ENCODE measurements around the gene SBK1. TPM values are rescaled to one million over a fixed set of nuclear protein-coding genes. Genes with fewer than 3 reads are reported as not detected.

Gene SBK1
- total RNA-seq, 1 donor from 2014 or later = 13.9 TPM

DNA sequence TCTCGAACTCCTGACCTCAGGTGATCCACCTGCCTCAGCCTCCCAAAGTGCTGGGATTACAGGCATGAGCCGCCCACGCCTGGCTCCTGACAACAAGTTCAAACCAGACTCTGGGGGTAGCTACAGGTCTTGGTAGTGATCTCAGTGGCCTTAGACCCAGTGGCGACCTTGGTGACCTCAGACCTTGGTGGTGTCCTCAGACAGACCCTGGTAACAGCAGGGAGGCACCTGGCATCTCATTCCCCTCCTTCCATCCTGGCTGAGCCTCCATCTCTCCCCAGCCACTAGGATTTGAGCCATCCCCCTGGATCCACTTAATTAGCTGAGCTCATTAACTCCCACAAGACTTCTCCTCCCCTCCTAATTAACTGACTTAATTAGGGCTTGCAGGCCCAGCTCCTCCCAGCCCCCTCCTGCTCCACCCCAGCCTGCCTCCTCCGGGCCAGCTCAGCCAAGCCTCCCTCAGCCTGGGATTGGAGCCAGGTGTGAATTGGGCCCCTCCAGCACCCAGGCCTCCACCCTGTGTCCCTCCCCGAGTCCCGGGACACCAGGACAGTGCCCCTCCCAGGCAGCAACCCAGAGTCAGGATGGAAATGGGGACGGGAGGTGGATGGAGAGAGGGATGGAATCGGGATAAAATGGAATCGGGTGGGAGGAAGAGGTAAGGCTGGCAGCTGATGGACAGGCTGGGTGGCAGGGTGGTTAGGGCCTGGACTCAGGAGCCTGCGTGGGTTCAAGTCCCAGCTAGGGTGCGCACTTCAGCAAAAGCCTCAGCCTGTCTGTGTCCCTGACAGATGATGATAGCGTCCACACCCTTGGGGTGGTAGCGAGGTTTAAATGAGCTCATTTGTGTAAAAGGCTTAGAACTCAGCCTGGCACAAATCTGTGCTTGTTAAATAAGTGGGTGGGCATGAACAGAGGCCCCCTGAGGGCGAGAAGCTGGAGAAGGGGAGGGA lies 11.2 kb upstream of the SBK1 start:
- DNase-seq (ENCODE audit: low spot score in 2 of 2) (no peak), FAIRE-seq (no peak)

DNA sequence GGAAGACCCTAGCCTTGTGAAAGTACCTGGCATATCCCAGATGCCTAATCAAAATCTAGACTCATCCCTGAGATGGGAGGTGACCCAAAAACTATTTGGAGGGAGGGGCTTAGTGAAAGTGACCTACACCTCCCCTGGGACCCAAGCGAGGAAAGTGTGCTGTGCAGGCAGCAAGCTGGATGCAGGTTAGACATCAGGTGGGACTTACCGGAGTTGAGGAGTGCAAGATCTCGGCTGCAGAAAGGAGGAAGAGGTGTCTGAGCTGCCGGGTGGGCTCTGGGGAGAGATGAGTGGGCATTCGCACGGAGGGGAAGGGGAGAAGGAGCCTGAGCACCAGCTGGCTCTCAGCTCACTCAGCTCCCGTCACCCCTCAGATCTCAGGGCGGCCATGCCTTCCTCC lies 10.3 kb upstream of the SBK1 start:
- DNase-seq (ENCODE audit: low spot score in 2 of 2) (no peak), FAIRE-seq (no peak)

DNA sequence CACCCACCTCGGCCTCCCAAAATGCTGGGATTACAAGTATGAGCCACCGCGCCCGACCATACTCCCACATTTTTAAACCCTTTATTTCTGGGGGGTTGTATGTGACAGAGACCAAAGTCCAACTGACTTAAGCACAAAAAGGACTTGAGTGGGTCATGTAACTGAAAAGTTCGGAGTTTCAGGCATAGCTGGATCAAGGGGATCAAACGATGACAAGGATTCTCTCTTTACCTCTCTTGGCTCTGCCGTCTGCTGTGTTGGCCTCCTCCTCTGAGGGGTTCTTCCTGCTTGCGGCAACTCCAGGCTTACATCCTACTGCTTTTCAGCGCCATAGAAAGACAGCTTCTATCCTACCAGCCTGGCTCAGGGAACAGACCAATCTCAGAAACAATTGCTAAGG lies 9.2 kb upstream of the SBK1 start:
- no peak for DNase-seq (ENCODE audit: low spot score in 2 of 2)
- FAIRE-seq = no peak

DNA sequence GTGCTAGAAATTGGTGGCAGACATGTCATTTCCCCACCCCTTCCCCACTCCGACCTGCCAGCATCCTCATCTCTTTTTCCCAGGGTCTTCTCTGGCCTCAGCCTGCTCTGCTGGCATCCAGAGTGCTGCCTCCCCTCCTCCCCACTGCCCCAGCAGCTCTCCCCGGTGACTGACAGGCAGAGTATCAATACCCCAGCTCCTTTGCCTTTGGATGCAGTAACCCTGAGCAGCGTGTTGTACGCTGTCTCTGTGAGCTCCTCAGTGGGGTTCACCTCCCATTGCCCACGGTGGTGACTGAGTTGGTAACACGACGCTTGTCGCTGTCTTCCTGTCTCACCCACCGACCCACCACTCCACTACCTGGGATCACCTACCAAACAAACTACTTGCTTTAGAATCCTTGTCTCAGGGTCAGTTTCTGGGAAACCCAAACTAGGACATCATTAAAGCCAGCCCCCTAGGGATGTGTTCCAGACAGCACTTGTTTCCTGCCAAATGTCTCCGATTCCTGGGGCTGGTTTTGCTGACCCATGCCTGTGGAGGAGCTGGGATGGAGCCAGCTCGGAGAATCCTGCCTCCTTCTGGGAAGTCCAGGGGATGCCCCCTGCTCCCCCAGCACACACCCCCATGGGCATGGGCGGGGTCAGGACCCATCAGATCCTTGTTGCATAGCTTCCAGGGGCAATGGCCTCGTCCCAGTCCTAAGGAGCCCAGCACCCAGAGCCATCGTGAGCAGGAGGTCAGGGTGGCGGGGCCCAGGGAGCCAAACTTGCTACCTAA lies 8.3 kb upstream of the SBK1 start:
- DNase-seq (ENCODE audit: low spot score in 2 of 2) (no peak), FAIRE-seq (no peak)

DNA sequence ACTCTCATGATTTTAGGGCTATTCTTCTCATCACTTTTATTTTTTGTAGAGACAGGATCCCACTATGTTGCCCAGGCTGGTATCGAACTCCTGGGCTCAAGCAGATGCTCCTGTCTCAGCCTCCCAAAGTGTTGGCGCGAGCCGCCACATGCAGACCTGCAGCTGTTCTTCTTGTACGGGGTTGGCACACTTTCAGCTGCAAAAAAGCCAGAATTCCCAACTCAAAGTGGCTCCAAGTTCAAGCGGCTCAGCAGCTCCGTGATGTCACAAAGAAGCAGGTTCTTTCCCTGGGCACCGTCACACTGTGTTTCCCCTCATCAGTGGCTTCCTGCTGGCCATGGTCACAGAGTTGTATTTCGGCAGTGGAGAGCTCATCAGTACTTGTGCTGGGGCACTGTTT lies 6.7 kb upstream of the SBK1 start:
- no peak for FAIRE-seq
- no peak for DNase-seq (ENCODE audit: low spot score in 2 of 2)

DNA sequence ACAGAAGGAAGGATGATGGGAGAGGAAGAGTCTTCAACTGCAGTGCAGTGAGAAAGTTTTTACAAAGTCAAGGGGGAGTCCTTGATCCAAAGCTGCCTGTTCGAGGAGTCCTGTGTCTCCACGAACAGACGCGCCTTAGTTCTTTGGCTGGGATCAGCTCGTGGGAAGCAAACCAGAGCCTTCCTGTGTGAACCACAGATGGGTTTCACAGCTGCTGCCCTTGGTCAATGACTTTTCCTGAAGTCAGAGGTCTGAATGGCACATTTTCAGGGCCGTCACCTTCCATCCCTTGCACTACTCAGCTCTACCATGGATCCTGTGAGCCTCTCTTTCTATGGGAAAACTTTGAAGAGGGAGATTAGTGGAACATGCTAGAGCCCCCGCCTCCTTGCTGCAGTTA lies 4.2 kb upstream of the SBK1 start:
- no peak for DNase-seq (ENCODE audit: low spot score in 2 of 2)
- no peak for FAIRE-seq

DNA sequence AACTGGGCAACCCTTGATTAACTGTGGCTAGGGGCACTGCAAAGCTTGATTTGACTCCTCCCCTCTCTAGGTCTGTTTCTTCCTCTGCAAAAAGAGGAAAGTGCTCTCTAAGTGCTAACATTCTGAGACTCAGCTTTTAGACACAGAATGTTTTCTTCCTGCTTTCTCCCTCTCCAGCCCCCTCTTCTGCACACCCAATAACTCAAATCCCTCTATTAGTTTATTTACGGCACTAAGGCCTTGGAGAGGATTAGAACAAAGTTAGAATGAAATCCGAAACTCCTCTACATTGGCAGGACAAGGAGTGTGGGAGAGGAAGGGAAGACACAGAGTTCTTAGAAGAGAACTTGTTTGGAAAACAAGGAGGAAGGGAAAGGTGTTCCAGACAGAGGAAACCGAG lies 3.3 kb upstream of the SBK1 start:
- no peak for FAIRE-seq

DNA sequence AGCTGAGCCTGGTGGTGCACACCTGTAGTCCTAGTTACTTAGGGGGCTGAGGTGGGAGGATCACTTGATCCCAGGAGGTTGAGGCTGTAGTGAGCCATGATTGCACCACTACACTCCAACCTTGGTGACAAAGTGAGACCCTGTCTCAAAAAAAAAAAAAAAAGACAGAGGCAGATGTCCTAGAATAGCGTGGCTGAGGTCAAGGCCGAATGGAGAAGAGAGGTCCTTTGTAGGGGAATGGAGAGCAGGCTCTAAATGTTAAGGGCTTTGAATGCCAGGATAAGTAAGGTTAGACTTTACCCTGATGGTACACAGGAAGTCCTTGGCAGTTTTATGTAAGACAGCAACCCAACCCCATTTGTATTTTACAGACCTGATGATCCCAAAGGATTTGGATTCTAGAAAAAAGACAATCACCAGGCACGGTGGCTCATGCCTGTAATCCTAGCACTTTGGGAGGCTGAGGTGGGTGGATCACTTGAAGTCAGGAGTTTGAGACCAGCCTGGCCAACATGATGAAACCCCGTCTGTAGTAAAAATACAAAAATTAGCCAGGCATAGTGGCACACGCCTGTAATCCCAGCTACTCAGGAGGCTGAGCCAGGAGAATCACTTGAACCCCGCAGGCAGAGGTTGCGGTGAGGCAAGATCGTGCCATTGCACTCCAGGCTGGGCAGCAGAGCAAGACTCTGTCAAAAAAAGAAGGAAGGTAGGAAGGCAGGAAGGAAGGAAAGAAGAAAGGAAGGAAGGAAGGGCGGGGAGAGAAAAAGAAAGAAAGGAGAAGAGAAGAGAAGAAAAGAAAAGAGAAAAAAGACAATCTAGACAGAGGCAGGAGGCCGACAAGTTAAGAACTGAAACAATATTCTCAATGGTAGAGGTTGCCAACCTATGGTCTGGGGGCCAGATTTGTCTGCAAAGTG lies 2.1 kb upstream of the SBK1 start:
- DNase-seq (ENCODE audit: low spot score in 2 of 2) (no peak), FAIRE-seq (no peak)

More for the DNA sequence above, 3.3 kb upstream of the SBK1 start:
- DNase-seq (ENCODE audit: low spot score in 2 of 2) = no peak

DNA sequence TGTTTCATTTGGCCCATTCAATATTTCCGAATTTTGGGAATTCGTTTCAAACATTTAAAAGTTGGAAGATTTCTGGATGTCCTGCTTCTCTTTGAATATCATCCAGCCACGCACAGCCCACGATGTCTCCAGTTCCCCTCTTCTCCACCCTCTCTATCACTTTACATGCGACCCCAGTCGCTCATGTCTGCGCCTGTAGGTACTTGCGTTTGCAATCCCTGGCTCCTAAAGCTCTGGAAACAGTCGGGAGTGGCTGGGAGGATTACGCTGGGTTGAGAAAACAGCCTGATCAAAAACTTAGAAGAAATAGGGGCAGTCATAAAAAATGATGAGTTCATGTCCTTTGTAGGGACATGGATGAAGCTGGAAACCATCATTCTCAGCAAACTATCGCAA lies 1.5 kb upstream of the SBK1 start:
- FAIRE-seq (no peak), DNase-seq (ENCODE audit: low spot score in 2 of 2) (no peak)

DNA sequence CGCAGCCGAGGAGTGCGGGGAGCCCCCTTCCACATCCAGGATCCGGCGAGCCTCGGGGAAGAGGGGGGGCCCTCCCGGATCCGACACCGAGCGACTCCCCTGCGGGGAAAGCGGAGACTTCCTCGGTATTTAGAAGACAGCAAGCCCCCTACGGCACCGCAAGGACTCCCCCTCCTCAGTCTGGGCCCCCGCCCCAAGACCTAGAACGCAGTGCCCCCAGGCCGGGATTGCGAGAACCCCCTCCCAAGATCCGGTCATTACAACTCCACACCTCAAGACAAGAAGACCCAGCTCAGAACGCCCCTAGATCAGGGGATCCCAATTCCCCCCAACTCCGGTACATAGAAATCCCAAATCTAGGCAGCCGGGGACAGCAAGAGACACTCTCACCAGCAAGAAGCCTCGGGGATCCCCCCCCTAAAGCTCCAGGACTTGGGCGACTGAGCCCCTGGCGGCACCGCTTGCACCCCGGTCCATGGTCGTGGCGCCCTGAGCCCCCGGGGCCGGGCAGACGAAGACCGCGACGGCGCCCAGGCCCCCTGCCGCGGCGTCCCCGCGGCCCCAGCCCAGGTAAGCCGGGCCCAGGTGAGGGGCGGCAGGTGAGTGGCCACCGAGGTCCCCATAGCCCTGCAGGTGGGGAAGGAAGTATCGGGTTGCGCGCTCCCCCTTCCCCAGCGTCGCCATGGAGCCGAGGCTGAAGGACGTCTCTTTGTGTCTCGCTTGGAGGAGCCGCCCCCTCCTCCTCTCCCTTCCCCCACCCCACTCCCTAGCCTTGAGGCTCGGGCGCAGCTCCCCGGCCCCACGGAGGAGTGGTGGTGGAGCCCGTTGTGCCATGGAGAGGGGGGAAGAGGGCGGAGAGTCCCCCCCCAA lies 641 bp downstream of the SBK1 start:
- FAIRE-seq (no peak), DNase-seq (ENCODE audit: low spot score in 2 of 2) (peak in 1 of 2 donors; percentile 46)

DNA sequence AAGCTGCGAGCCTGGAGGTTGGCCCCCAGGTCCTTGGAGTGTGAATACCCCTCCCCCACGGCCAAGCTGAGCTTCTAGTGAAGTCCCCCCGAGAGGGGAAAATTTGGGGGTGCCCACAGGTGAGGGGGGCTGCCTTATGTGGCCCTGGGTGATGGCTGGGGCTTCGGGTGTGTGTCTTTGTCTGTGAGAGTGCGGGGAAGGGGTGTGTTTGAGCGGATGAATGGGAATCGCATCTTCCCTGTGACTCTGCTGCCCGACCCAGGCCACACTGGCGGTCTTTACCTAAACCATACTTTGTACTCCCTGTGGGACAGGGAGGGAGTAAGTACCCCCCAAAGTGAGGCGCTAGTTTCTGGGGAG lies 1.3 kb downstream of the SBK1 start:
- DNase-seq (ENCODE audit: low spot score in 2 of 2) (no peak), FAIRE-seq (no peak)

DNA sequence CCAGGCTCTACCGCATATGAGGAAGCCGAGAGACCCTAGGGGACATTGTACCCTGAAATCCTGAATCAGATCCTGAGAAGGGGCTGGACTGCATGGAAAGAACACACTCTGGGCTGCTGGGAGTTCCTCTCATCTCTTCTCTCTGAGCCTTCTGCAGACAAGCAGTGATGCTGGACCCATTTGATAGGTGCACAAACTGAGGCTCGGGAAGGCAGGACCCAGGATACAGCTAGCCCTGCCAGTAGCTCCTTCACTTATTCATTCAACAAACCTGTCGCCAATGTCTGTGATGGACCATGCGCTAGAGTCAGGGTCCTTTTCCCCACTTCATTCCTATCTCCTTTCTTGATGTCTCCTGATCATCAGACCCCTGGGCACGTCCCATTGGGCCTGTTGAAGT lies 1.9 kb downstream of the SBK1 start:
- DNase-seq (ENCODE audit: low spot score in 2 of 2) (no peak), FAIRE-seq (no peak)

DNA sequence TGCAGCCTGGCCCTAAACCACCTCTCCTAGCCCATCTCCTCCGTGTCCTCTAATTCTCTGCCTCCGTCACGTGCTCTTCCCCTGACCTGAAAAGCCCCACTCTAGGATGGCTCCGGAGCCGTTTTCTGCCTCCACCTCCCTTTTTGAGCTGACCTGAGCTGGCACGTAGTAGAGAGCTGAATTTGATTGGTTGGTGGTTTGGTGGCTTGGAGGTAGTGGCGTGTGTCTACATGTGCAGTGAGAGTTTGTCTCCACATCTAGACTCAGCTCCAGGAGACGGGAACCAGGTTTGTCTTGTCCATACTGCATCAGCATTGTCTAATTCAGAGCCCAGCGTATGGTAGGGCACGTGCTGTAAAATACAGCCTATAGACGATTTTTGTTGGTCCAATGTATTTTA lies 3.0 kb downstream of the SBK1 start:
- no peak for FAIRE-seq

DNA sequence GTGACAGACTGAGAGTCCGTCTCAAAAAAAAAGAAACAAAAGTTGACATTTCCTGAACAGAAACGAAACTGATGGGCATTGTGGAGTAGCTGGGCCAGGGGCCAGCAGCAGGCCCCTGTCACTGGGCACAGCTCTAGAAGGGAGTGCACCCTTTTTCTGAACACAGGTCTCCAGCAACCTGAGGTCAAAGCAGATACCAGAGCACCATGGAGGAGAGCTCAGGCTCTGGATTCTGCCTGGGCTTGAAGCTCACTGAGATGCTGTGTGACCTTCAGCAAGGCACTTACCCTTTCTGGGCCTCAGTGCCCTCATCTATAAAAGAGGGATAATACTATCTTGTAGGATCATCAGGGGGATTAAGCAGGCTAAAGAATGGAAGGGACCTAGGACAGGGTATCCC lies 5.0 kb downstream of the SBK1 start:
- DNase-seq (ENCODE audit: low spot score in 2 of 2) (no peak), FAIRE-seq (no peak)

More for the DNA sequence above, 3.0 kb downstream of the SBK1 start:
- DNase-seq (ENCODE audit: low spot score in 2 of 2) = no peak

DNA sequence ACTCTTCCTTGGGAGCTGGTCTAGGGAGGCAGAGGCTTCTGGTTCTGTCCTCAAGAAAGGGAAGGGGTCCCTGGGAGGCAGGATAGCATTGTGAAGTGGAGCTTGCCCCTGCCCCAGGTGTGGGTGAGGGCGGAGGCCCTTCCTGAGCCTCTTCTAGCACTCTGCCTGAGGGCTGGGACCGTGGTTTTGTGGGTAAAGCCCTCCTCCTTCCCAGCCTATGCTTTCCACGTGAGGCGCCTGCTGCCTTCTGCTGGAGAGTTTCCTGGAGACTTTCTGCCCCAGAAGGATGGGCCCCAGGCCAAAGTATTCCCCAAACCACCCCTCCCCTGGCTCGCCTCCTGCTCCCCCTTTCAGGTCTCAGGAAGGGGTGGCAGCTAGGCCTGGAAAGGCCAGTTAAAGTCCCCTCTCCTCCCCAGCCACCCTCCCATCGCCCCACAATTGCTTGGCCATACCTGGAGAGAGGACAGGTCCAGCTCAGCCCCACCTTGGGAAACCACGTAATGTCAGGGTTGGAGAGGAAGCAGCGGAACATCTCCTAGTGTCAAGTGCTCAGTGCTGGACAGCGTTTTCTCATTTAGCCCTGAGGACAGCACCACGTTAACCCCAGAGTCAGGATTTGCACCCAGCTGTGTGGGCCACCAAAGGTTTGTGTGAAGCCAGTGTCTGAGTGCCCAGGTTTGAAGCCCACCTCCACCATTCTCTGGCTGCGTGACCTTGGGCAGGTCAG lies 5.6 kb downstream of the SBK1 start:
- DNase-seq (ENCODE audit: low spot score in 2 of 2) (no peak), FAIRE-seq (no peak)

DNA sequence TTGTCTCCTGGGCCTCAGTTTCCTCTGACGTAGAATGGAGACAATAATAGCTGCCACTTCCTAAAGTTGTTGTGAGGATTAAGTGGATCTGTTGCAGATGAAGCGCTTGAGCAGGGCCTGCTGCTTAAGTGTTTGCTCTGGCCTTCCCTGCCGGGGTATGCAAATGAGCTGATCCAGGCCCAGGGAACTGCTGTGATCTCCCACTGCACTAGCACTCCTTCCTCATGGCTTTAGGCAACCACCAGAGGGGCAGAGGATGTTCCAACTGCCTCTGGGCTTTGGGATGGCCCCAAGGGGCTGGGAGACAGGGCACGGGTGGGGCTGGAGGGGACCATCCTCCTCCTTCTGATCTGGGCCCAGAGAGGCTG lies 6.2 kb downstream of the SBK1 start:
- FAIRE-seq (no peak), DNase-seq (ENCODE audit: low spot score in 2 of 2) (no peak)

DNA sequence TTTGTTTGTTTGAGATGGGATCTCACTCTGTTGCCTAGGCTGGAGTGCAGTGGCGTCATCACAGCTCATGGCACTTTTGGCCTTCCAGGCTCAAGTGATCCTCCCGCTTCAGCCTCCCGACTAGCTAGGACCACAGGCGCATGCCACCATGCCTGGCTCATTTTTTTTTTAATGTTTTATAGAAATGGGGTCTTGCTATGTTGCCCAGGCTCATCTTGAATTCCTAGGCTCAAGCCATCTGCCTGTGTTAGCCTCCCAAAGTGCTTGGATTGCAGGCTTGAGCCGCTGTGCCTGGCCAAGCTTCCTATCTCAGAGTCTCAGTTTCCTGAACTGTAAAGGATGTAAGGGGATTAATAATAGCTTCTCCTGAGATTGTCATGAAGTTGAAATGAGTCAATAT lies 8.0 kb downstream of the SBK1 start:
- no peak for FAIRE-seq
- no peak for DNase-seq (ENCODE audit: low spot score in 2 of 2)

DNA sequence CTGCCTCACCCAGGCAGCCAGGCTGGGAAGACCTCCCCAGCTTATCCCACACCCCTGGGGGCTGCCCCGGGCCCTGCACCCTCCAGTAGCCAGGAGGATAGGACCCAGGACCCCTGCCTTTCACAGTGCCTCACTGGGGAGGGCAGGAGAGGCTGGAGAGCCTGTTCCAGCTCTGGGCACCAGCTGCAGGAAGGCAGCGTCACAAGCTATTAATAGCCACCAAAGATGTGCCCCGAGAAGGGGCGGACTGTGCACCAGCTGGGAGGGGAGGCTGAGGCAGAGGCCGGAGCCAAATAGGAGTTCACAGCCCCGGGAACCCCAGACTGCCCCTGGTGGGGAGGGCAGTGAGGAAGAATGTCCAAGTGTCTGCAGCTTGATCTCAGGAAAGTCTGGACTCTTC lies 8.8 kb downstream of the SBK1 start:
- FAIRE-seq (no peak), DNase-seq (ENCODE audit: low spot score in 2 of 2) (no peak)

DNA sequence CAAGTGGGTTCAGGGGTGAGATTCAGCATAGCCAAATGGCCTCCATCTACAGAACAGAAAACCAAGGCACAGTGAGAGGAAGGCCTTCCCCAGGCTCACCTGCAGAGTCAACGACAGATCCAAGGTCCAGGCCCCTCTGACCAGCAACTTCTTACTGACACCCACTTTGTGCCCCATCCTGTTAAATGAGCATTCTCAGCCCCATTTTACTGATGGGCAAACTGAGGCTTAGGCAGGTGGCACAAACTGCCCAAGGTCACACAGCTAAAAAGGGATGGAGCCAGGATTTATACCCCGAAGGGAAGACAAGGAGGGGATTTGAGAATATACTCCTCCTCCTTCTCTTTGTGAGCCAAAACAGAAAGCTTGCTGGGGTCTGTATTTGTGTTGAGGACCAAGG lies 9.3 kb downstream of the SBK1 start:
- DNase-seq (ENCODE audit: low spot score in 2 of 2) = no peak
- FAIRE-seq = no peak

Measured in frontal cortex (tissue), 4 donors.